HepG2 (cell line): ENCODE measurements around the gene STK11. TPM values are rescaled to one million over a fixed set of nuclear protein-coding genes. Genes with fewer than 3 reads are reported as not detected.

Experiments used
- FOXK1 ChIP-seq: sonication (generic); formaldehyde crosslinking; IDR thresholded peaks from 2 replicates; pipeline ENCODE4 v1.4.0; 2020; ENCODE audit warnings: low read depth, missing genetic modification reagents, borderline replicate concordance
- HIC2 ChIP-seq: sonication (generic); formaldehyde crosslinking; IDR thresholded peaks from 2 replicates; pipeline ENCODE4 v1.9.0; 2022; ENCODE audit warnings: low read depth, missing genetic modification reagents
- JARID2 ChIP-seq: sonication (generic); formaldehyde crosslinking; IDR thresholded peaks from 2 replicates; pipeline ENCODE4 v1.8.1; 2023; ENCODE audit warnings: missing genetic modification reagents, inconsistent platforms; ENCODE audit not compliant: insufficient replicate concordance
- SP2 ChIP-seq: sonication (generic); formaldehyde crosslinking; IDR thresholded peaks from 2 replicates; pipeline ENCODE4 v1.5.1; 2020; ENCODE audit warnings: mild to moderate bottlenecking, missing genetic modification reagents
- ZFAT ChIP-seq: sonication (generic); formaldehyde crosslinking; conservative IDR thresholded peaks from 2 replicates; pipeline ENCODE4 v1.8.1; 2023; ENCODE audit warnings: missing genetic modification reagents, inconsistent platforms
- ZNF136 ChIP-seq: sonication (generic); formaldehyde crosslinking; IDR thresholded peaks from 2 replicates; pipeline ENCODE4 v1.8.1; 2022; ENCODE audit warnings: low read depth, mild to moderate bottlenecking, moderate library complexity, missing genetic modification reagents
- ZNF253 ChIP-seq: sonication (generic); formaldehyde crosslinking; IDR thresholded peaks from 2 replicates; pipeline ENCODE4 v1.8.0; 2022; ENCODE audit warnings: mild to moderate bottlenecking, missing genetic modification reagents, borderline replicate concordance
- ZNF318 ChIP-seq: sonication (generic); formaldehyde crosslinking; IDR thresholded peaks from 2 replicates; pipeline ENCODE4 v1.4.0; 2020; ENCODE audit warnings: mild to moderate bottlenecking, missing genetic modification reagents
- ZNF816 ChIP-seq: sonication (generic); formaldehyde crosslinking; IDR thresholded peaks from 2 replicates; pipeline ENCODE4 v1.8.0; 2022; ENCODE audit warnings: missing genetic modification reagents, mild to moderate bottlenecking, borderline replicate concordance
- polyA plus RNA-seq, 8 experiments: library from polyadenylated mRNA; depleted of rRNA in 3 of 8; stranded (reverse) in 7 of 8; unstranded in 1 of 8; fragments of >200 nt; fragmentation: Illumina TruSeq in 4 of 8; extraction: Trizol in 4 of 8; gene quantifications; 2 replicates each; pipeline versions ENCODE4 v1.2.1 to v1.2.3, GENCODE V29; 2011 to 2016; ENCODE audit warnings: low read depth in 4 of 8, missing spikeins in 1 of 8, mixed read lengths in 1 of 8; ENCODE audit not compliant: insufficient read depth in 1 of 8
- total RNA-seq, 5 experiments: library from RNA; depleted of rRNA; stranded (reverse); fragments of >200 nt; fragmentation: Illumina TruSeq; extraction: Trizol; gene quantifications; 2 replicates each; pipeline ENCODE4 v1.2.3, GENCODE V29; 2016; ENCODE audit warnings: low read depth in 1 of 5
- TF ChIP-seq, protein P1 (sequence below): sonication (generic); formaldehyde crosslinking; IDR thresholded peaks from 2 replicates; pipeline ENCODE4 v1.9.0; 2022; ENCODE audit warnings: missing genetic modification reagents, mild to moderate bottlenecking, borderline replicate concordance
- TF ChIP-seq, protein P2 (sequence below): sonication (generic); formaldehyde crosslinking; IDR thresholded peaks from 2 replicates; pipeline ENCODE4 v1.5.1; 2020; ENCODE audit warnings: mild to moderate bottlenecking, missing genetic modification reagents, moderate library complexity

STK11 gene
- total and polyA plus RNA-seq, 2 of the 13 experiments (the other 11 are each of a cell fraction or from before 2014, with no cell fraction given) = 27.5 to 43.6 TPM

DNA sequence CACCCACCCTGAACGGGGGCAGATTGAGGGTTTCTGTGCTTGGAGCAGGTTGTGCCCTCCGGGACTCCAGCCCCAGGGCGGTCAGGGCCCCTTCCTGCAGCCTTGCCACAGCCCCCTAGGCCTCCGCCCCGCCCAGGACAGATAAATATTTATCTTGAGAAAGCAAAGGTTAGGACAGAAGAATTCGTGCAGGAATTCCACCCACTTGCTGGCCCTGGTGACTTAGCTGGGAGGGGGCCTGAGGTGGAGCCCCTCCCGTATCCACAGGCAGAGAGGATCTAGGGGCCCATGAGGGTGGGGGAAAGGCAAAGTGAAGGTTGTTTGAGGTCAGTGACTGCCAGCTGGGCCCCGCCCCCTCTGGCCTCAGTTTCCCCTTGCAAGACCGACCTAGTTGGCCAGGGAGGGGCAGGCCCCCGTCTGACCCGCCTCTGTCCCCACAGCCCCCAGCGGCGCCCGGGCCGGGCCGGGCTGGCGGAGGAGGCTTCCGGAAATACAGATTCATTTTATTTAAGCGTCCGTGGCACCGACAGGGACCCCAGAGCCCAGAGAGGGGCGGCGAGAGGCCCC lies 48.0 kb downstream of the STK11 start (continued):
- 0 out of 2 replicates have a peak, but pooled peaks have one; percentile 31 for TF ChIP-seq ZNF136
- TF ChIP-seq, protein P1, sequence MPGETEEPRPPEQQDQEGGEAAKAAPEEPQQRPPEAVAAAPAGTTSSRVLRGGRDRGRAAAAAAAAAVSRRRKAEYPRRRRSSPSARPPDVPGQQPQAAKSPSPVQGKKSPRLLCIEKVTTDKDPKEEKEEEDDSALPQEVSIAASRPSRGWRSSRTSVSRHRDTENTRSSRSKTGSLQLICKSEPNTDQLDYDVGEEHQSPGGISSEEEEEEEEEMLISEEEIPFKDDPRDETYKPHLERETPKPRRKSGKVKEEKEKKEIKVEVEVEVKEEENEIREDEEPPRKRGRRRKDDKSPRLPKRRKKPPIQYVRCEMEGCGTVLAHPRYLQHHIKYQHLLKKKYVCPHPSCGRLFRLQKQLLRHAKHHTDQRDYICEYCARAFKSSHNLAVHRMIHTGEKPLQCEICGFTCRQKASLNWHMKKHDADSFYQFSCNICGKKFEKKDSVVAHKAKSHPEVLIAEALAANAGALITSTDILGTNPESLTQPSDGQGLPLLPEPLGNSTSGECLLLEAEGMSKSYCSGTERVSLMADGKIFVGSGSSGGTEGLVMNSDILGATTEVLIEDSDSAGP = 0 out of 2 replicates have a peak, but pooled peaks have one; percentile 5
- TF ChIP-seq SP2 = peak; percentile 27; the same call in 1 of the 2 replicates
- TF ChIP-seq ZNF253 (CRISPR knock-in tag) = no peak
- TF ChIP-seq ZNF816 = peak; percentile 28; the same call in 1 of the 2 replicates
- no peak for TF ChIP-seq ZNF318 (CRISPR knock-in tag)
- TF ChIP-seq ZFAT (CRISPR knock-in tag) = no peak
- peak; percentile 64; the same call in 1 of the 2 replicates for TF ChIP-seq HIC2 (CRISPR knock-in tag)
- peak; percentile 26; the same call in 1 of the 2 replicates for TF ChIP-seq FOXK1
- TF ChIP-seq, protein P2, sequence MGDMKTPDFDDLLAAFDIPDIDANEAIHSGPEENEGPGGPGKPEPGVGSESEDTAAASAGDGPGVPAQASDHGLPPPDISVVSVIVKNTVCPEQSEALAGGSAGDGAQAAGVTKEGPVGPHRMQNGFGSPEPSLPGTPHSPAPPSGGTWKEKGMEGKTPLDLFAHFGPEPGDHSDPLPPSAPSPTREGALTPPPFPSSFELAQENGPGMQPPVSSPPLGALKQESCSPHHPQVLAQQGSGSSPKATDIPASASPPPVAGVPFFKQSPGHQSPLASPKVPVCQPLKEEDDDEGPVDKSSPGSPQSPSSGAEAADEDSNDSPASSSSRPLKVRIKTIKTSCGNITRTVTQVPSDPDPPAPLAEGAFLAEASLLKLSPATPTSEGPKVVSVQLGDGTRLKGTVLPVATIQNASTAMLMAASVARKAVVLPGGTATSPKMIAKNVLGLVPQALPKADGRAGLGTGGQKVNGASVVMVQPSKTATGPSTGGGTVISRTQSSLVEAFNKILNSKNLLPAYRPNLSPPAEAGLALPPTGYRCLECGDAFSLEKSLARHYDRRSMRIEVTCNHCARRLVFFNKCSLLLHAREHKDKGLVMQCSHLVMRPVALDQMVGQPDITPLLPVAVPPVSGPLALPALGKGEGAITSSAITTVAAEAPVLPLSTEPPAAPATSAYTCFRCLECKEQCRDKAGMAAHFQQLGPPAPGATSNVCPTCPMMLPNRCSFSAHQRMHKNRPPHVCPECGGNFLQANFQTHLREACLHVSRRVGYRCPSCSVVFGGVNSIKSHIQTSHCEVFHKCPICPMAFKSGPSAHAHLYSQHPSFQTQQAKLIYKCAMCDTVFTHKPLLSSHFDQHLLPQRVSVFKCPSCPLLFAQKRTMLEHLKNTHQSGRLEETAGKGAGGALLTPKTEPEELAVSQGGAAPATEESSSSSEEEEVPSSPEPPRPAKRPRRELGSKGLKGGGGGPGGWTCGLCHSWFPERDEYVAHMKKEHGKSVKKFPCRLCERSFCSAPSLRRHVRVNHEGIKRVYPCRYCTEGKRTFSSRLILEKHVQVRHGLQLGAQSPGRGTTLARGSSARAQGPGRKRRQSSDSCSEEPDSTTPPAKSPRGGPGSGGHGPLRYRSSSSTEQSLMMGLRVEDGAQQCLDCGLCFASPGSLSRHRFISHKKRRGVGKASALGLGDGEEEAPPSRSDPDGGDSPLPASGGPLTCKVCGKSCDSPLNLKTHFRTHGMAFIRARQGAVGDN (CRISPR knock-in tag) = peak; percentile 71
- peak; percentile 38 for TF ChIP-seq JARID2 (CRISPR knock-in tag)
